Measurements from ENCODE around the gene TPRX2. TPM values are rescaled to one million over a fixed set of nuclear protein-coding genes. Genes with fewer than 3 reads are reported as not detected.
A peak's percentile ranks its signal among the peaks of the same experiment; 100 is the strongest.

Gene TPRX2
- total and polyA plus RNA-seq, 2 experiments from 2014 or later, result not detected

DNA sequence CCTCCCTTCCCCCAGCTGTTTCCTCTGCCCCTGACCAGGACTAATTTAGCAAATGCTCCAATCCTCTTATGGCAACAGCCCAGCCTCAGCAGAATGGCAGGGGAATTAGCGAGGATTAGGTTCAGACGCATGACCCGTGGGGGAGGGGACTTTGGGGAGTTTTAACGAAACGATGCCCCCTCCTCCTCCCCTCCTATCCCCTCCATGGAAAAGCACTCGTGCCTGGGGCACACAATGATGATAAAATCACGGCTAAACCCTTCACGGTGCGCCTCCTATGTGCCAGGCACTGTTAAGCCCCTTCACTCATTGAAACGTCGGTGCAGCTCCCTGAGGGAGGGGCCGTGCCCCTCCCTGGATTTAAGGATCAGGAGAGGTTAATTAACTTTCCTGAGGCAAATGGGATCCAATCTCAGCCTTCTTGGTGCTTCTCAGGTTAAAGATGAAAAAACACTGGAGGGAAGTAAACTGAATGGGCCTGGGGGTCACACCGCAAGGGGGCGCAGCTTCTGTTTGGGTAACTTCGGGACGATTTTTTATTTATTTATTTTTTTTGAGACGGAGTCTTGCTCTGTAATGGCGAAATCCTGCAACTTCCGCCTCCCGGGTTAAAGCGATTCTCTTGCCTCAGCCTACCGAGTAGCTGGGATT is 10.1 kb upstream of the TPRX2 start (continued):
- TF ChIP-seq, protein P1, sequence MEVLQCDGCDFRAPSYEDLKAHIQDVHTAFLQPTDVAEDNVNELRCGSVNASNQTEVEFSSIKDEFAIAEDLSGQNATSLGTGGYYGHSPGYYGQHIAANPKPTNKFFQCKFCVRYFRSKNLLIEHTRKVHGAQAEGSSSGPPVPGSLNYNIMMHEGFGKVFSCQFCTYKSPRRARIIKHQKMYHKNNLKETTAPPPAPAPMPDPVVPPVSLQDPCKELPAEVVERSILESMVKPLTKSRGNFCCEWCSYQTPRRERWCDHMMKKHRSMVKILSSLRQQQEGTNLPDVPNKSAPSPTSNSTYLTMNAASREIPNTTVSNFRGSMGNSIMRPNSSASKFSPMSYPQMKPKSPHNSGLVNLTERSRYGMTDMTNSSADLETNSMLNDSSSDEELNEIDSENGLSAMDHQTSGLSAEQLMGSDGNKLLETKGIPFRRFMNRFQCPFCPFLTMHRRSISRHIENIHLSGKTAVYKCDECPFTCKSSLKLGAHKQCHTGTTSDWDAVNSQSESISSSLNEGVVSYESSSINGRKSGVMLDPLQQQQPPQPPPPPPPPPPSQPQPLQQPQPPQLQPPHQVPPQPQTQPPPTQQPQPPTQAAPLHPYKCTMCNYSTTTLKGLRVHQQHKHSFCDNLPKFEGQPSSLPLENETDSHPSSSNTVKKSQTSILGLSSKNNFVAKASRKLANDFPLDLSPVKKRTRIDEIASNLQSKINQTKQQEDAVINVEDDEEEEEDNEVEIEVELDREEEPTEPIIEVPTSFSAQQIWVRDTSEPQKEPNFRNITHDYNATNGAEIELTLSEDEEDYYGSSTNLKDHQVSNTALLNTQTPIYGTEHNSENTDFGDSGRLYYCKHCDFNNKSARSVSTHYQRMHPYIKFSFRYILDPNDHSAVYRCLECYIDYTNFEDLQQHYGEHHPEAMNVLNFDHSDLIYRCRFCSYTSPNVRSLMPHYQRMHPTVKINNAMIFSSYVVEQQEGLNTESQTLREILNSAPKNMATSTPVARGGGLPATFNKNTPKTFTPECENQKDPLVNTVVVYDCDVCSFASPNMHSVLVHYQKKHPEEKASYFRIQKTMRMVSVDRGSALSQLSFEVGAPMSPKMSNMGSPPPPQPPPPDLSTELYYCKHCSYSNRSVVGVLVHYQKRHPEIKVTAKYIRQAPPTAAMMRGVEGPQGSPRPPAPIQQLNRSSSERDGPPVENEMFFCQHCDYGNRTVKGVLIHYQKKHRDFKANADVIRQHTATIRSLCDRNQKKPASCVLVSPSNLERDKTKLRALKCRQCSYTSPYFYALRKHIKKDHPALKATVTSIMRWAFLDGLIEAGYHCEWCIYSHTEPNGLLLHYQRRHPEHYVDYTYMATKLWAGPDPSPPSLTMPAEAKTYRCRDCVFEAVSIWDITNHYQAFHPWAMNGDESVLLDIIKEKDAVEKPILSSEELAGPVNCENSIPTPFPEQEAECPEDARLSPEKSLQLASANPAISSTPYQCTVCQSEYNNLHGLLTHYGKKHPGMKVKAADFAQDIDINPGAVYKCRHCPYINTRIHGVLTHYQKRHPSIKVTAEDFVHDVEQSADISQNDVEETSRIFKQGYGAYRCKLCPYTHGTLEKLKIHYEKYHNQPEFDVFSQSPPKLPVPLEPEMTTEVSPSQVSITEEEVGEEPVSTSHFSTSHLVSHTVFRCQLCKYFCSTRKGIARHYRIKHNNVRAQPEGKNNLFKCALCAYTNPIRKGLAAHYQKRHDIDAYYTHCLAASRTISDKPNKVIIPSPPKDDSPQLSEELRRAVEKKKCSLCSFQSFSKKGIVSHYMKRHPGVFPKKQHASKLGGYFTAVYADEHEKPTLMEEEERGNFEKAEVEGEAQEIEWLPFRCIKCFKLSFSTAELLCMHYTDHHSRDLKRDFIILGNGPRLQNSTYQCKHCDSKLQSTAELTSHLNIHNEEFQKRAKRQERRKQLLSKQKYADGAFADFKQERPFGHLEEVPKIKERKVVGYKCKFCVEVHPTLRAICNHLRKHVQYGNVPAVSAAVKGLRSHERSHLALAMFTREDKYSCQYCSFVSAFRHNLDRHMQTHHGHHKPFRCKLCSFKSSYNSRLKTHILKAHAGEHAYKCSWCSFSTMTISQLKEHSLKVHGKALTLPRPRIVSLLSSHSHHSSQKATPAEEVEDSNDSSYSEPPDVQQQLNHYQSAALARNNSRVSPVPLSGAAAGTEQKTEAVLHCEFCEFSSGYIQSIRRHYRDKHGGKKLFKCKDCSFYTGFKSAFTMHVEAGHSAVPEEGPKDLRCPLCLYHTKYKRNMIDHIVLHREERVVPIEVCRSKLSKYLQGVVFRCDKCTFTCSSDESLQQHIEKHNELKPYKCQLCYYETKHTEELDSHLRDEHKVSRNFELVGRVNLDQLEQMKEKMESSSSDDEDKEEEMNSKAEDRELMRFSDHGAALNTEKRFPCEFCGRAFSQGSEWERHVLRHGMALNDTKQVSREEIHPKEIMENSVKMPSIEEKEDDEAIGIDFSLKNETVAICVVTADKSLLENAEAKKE (CRISPR knock-in tag; IDR thresholded peaks at IDR 0.05), result no peak
- TF ChIP-seq, protein P2, sequence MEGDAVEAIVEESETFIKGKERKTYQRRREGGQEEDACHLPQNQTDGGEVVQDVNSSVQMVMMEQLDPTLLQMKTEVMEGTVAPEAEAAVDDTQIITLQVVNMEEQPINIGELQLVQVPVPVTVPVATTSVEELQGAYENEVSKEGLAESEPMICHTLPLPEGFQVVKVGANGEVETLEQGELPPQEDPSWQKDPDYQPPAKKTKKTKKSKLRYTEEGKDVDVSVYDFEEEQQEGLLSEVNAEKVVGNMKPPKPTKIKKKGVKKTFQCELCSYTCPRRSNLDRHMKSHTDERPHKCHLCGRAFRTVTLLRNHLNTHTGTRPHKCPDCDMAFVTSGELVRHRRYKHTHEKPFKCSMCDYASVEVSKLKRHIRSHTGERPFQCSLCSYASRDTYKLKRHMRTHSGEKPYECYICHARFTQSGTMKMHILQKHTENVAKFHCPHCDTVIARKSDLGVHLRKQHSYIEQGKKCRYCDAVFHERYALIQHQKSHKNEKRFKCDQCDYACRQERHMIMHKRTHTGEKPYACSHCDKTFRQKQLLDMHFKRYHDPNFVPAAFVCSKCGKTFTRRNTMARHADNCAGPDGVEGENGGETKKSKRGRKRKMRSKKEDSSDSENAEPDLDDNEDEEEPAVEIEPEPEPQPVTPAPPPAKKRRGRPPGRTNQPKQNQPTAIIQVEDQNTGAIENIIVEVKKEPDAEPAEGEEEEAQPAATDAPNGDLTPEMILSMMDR (conservative IDR thresholded peaks at IDR 0.05; ENCODE audit: low read depth in 2 of 2), result peak; percentile 63 to 98

DNA sequence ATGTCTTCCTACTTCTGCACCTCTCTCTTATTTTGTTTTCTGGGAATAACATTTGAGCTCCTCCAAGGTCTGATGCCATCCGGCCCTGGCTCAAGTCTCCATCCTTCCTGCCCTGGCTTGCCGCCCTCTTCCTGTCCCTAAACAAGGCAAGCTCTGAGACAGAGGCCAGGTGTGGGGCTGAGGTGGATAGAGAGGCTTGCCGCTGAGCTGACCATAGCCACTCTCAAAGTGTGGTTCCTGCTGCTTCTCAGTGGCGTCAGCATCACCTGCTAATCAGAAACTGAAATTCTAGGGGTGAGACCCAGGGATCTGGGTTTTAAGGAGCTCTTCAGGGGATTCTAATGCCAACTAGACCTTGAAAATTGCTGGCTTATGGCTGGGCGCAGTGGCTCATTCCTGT is 6.0 kb upstream of the TPRX2 start:
- Histone ChIP-seq H3K4me1 (ENCODE audit: insufficient read depth) (peaks cover 15% of the 10 kb centered on the region), H3K27ac (ENCODE audit: low read depth) (no peak overlapping the region), H4K20me1 (replicated peaks; ENCODE audit: insufficient read depth) (no peaks in the 10 kb centered on the region), H2AFZ (peak overlapping the region; percentile 69; the same call in 1 of the 2 replicates), H3K4me3 (no peak overlapping the region), H3K9me2 (ENCODE audit: insufficient read depth) (no peaks in the 10 kb centered on the region), H3K79me2 (replicated peaks; ENCODE audit: insufficient read depth) (no peaks in the 10 kb centered on the region), H3K36me3 (ENCODE audit: insufficient read depth) (no peaks in the 10 kb centered on the region), H3K4me2 (no peak overlapping the region), H3F3A (replicated peaks; ENCODE audit: low read depth) (peaks cover 9% of the 10 kb centered on the region; the same call in 1 of the 2 replicates), H3K27me3 (ENCODE audit: insufficient read depth) (no peaks in the 10 kb centered on the region)
- Mint-ChIP-seq H3K4me3 (no peak overlapping the region), H3K4me1 (peaks cover 28% of the 10 kb centered on the region), H3K36me3 (ENCODE audit: low read depth) (no peaks in the 10 kb centered on the region), H3K9me3 (peaks cover 3% of the 10 kb centered on the region; the same call in 1 of the 3 replicates), H3K27me3 (ENCODE audit: insufficient read depth, low read depth, poor library complexity) (peaks cover 27% of the 10 kb centered on the region), H3K27ac (no peak overlapping the region)
- ATAC-seq (no peak), DNase-seq (ENCODE audit: low spot score) (no peak)
- TF ChIP-seq, protein P2 (conservative IDR thresholded peaks at IDR 0.05; ENCODE audit: low read depth in 2 of 2), result no peak
- TF ChIP-seq EZH2 (IDR thresholded peaks at IDR 0.05; ENCODE audit: low read depth, unreplicated experiment) (no peak), CREB1 (CRISPR knock-in tag; IDR thresholded peaks at IDR 0.05; ENCODE audit: low read depth) (no peak), ZNF114 (CRISPR knock-in tag; IDR thresholded peaks at IDR 0.05) (no peak)
- TF ChIP-seq, protein P3, sequence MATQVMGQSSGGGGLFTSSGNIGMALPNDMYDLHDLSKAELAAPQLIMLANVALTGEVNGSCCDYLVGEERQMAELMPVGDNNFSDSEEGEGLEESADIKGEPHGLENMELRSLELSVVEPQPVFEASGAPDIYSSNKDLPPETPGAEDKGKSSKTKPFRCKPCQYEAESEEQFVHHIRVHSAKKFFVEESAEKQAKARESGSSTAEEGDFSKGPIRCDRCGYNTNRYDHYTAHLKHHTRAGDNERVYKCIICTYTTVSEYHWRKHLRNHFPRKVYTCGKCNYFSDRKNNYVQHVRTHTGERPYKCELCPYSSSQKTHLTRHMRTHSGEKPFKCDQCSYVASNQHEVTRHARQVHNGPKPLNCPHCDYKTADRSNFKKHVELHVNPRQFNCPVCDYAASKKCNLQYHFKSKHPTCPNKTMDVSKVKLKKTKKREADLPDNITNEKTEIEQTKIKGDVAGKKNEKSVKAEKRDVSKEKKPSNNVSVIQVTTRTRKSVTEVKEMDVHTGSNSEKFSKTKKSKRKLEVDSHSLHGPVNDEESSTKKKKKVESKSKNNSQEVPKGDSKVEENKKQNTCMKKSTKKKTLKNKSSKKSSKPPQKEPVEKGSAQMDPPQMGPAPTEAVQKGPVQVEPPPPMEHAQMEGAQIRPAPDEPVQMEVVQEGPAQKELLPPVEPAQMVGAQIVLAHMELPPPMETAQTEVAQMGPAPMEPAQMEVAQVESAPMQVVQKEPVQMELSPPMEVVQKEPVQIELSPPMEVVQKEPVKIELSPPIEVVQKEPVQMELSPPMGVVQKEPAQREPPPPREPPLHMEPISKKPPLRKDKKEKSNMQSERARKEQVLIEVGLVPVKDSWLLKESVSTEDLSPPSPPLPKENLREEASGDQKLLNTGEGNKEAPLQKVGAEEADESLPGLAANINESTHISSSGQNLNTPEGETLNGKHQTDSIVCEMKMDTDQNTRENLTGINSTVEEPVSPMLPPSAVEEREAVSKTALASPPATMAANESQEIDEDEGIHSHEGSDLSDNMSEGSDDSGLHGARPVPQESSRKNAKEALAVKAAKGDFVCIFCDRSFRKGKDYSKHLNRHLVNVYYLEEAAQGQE (IDR thresholded peaks at IDR 0.05; ENCODE audit: unreplicated experiment), result no peak

Data from GM23338 (cell line).